NT2/D1 (cell line): Measurements from ENCODE around the gene TNP1.

ENCODE experiments used
- SUZ12 ChIP-seq: IDR thresholded peaks from 2 replicates; pipeline ENCODE4 v1.6.1; 2011; ENCODE audit not compliant: insufficient read length, insufficient read depth; ENCODE audit errors: extremely low read depth
- YY1 ChIP-seq: IDR thresholded peaks from 2 replicates; pipeline ENCODE4 v1.6.1; 2011; ENCODE audit not compliant: insufficient read length, insufficient read depth
- ZNF274 ChIP-seq: IDR thresholded peaks from 2 replicates; pipeline ENCODE4 v1.6.1; 2011; ENCODE audit warnings: mild to moderate bottlenecking, low read depth, low read length

DNA sequence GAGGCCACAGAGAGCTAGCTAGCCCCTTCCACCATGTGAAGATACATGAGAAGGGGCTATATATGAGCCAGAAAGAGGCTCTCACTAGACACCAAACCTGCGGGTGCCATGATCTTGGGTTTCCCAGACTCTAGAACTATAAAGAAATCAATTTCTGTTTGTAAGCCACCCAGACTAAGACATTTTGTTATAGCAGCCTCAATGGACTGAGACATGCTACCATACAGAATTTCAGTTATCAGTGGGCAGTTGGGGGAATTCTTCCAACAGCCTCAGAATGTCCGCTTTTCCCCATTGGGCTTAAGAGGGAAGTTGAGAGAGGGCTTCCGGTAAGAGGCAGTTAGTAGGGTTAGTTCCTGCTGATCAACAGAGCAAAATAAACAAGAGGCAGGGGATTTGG lies 39.2 kb downstream of the TNP1 start:
- TF ChIP-seq YY1 (no peak), ZNF274 (no peak), SUZ12 (no peak)
